Endothelial cell of umbilical vein (primary cell): ENCODE measurements around the gene PSAP. TPM values are rescaled to one million over a fixed set of nuclear protein-coding genes. Genes with fewer than 3 reads are reported as not detected.

Source experiments
- BruUV-seq: library from RNA; stranded (reverse); fragments of 400-500 nt; replicated peaks from 2 replicates; lab custom pipeline; 2021; lab: Mats Ljungman, UMichigan
- CTCF ChIA-PET: fragments of 300-600, 350-600 bp; sonication (Branson Sonifier 250); formaldehyde crosslinking; loops from one replicate; lab custom pipeline; 2021; ENCODE audit warnings: antibody characterized with exemption, inconsistent platforms; lab: Charles Lee
- POLR2A ChIA-PET: fragments of 300-600, 350-600 bp; sonication (Branson Sonifier 250); formaldehyde crosslinking; loops from one replicate; lab custom pipeline; 2021; ENCODE audit warnings: antibody characterized with exemption, inconsistent platforms; lab: Charles Lee
- DNase-seq: peaks from one replicate; pipeline ENCODE4 v3.0.0-alpha.2; 2011; ENCODE audit warnings: low read depth, low spot score
- FAIRE-seq: peaks from 2 replicates; lab custom pipeline; 2011; peaks lifted over from hg19 to GRCh38; lab: Jason Lieb, UNC
- H2AFZ ChIP-seq: 2 replicates; pipeline ENCODE4 v1.6.0; 2012; ENCODE audit warnings: low read depth, low read length, control low read depth, inconsistent platforms
- H3K27ac ChIP-seq: 2 replicates; pipeline ENCODE4 v1.5.1; 2011; ENCODE audit warnings: low read depth, mild to moderate bottlenecking, control low read depth, low read length, moderate library complexity; ENCODE audit not compliant: insufficient read depth
- H3K27me3 ChIP-seq, 2 experiments: 2 replicates each; pipeline versions ENCODE4 v1.6.0 to v1.6.1; 2011; ENCODE audit warnings: low read length in 2 of 2, mixed read lengths in 1 of 2; ENCODE audit not compliant: control insufficient read depth in 2 of 2, insufficient read depth in 2 of 2
- H3K36me3 ChIP-seq, 2 experiments: 2 replicates in 1 of 2; 3 replicates in 1 of 2; pipeline ENCODE4 v1.5.1; 2011; ENCODE audit warnings: low read length in 2 of 2, mild to moderate bottlenecking in 1 of 2, moderate library complexity in 1 of 2; ENCODE audit not compliant: control insufficient read depth in 2 of 2, insufficient read depth in 2 of 2; ENCODE audit errors: extremely low read depth in 1 of 2
- H3K4me1 ChIP-seq: 3 replicates; pipeline ENCODE4 v1.5.1; 2011; ENCODE audit warnings: mild to moderate bottlenecking, low read length; ENCODE audit not compliant: control insufficient read depth, insufficient read depth; ENCODE audit errors: extremely low read depth
- H3K4me2 ChIP-seq: 2 replicates; pipeline ENCODE4 v1.6.1; 2011; ENCODE audit warnings: low read length, control low read depth, mixed read lengths; ENCODE audit not compliant: insufficient read depth
- H3K4me3 ChIP-seq, 3 experiments: fragments of 200-600 bp in 1 of 3; sonication (generic), shearing (Covaris generic) in 1 of 3; replicated peaks in 1 of 3; 2 replicates each; pipeline ENCODE4 v1.5.1; 2011 to 2016; ENCODE audit warnings: control low read depth in 3 of 3, low read length in 3 of 3, mild to moderate bottlenecking in 2 of 3, inconsistent platforms in 1 of 3, low read depth in 1 of 3, moderate library complexity in 1 of 3; ENCODE audit not compliant: insufficient read depth in 1 of 3
- H3K79me2 ChIP-seq: 2 replicates; pipeline ENCODE4 v1.6.0; 2012; ENCODE audit warnings: low read length, inconsistent platforms; ENCODE audit not compliant: control insufficient read depth, insufficient read depth
- H3K9ac ChIP-seq: replicated peaks from 2 replicates; pipeline ENCODE3; 2011; ENCODE audit warnings: low read length, control low read depth; ENCODE audit not compliant: insufficient read depth; ENCODE audit errors: extremely low read depth
- H3K9me1 ChIP-seq: replicated peaks from 3 replicates; pipeline ENCODE4 v1.6.0; 2011; ENCODE audit warnings: mild to moderate bottlenecking, low read length; ENCODE audit not compliant: control insufficient read depth, insufficient read depth; ENCODE audit errors: extremely low read depth
- H3K9me3 ChIP-seq: replicated peaks from 2 replicates; pipeline ENCODE4 v1.5.1; 2012; ENCODE audit warnings: low read length, inconsistent platforms; ENCODE audit not compliant: control insufficient read depth, insufficient read depth
- H4K20me1 ChIP-seq: replicated peaks from 2 replicates; pipeline ENCODE3; 2011; ENCODE audit warnings: mild to moderate bottlenecking, low read length; ENCODE audit not compliant: control insufficient read depth, insufficient read depth; ENCODE audit errors: extremely low read depth
- CTCF ChIP-seq, 2 donors: IDR thresholded peaks; 1 replicate in 1 of 2; 2 replicates in 1 of 2; pipeline ENCODE4 v1.5.1; 2011; ENCODE audit warnings: low read length in 2 of 2, mild to moderate bottlenecking in 2 of 2, moderate library complexity in 2 of 2, control low read depth in 1 of 2, inconsistent platforms in 1 of 2, low read depth in 1 of 2; ENCODE audit not compliant: insufficient read depth in 1 of 2; ENCODE audit errors: extremely low read depth in 1 of 2
- EZH2 ChIP-seq: IDR thresholded peaks from 2 replicates; pipeline ENCODE4 v1.6.1; 2012; ENCODE audit warnings: borderline replicate concordance, low read depth, mild to moderate bottlenecking, moderate library complexity, low read length, inconsistent platforms; ENCODE audit not compliant: severe bottlenecking
- FOS ChIP-seq: IDR thresholded peaks from 2 replicates; pipeline ENCODE4 v1.6.1; 2011; ENCODE audit warnings: mild to moderate bottlenecking, low read length, moderate library complexity, borderline replicate concordance; ENCODE audit not compliant: insufficient read depth
- GATA2 ChIP-seq: IDR thresholded peaks from 2 replicates; pipeline ENCODE4 v1.7.0; 2011; ENCODE audit warnings: low read depth, mild to moderate bottlenecking, moderate library complexity, mixed read lengths, low read length; ENCODE audit not compliant: insufficient read length, insufficient read depth
- JUN ChIP-seq: IDR thresholded peaks from 2 replicates; pipeline ENCODE4 v1.6.1; 2011; ENCODE audit warnings: borderline replicate concordance, low read depth; ENCODE audit not compliant: insufficient read length, insufficient read depth
- MAX ChIP-seq: IDR thresholded peaks from 2 replicates; pipeline ENCODE4 v1.6.1; 2011; ENCODE audit not compliant: insufficient read depth, insufficient read length
- MYC ChIP-seq: IDR thresholded peaks from one replicate; pipeline ENCODE4 v1.6.1; 2011; ENCODE audit warnings: mild to moderate bottlenecking, low read depth, low read length
- POLR2A ChIP-seq: IDR thresholded peaks from 2 replicates; pipeline ENCODE4 v1.6.1; 2012; ENCODE audit warnings: low read depth, mild to moderate bottlenecking, control low read depth, low read length
- POLR2AphosphoS5 ChIP-seq: IDR thresholded peaks from 2 replicates; pipeline ENCODE4 v1.6.1; 2012; ENCODE audit warnings: low read depth, mild to moderate bottlenecking, control low read depth, low read length, moderate library complexity; ENCODE audit not compliant: insufficient read depth
- dilution Hi-C: fragments of 300-500 bp; cut with MboI; formaldehyde crosslinking; loops from one replicate; pipeline ENCODE4 v1.15.0; 2019; ENCODE audit warnings: low sequenced_read_pairs; ENCODE audit not compliant: extremely low pct_ligation_motif_present
- intact Hi-C: fragments of 100-400 bp; cut with micrococcal nuclease; formaldehyde crosslinking; loops from one replicate; pipeline ENCODE4 v1.10.0; 2022
- polyA plus RNA-seq, 4 experiments: library from polyadenylated mRNA; depleted of rRNA in 3 of 4; stranded (reverse) in 3 of 4; unstranded in 1 of 4; fragments of >200 nt; gene quantifications; 2 replicates each; pipeline versions ENCODE4 v1.2.1 to v1.2.3, GENCODE V29; 2011 to 2012; ENCODE audit warnings: missing spikeins in 1 of 4
- total RNA-seq: library from RNA; stranded (reverse); gene quantifications from 2 replicates; pipeline ENCODE4 v1.2.3, GENCODE V29; 2021

The PSAP gene
- total and polyA plus RNA-seq, 2 donors (not counting 3 experiments of a cell fraction or from before 2014, with no cell fraction given) = 644 to 1,476 TPM

- BruUV-seq = no TSS peak
- POLR2A ChIA-PET = no interaction called here
- Histone ChIP-seq H3K27me3 (no peaks in the 10 kb centered on the region), H3K4me2 (no peak overlapping the region), H3K9me3 (no peaks in the 10 kb centered on the region), H3K79me2 (no peaks in the 10 kb centered on the region), H4K20me1 (no peaks in the 10 kb centered on the region), H3K4me3 (no peak overlapping the region), H3K9ac (no peak overlapping the region), H3K4me1 (no peaks in the 10 kb centered on the region), H2AFZ (no peak overlapping the region), H3K27ac (no peak overlapping the region), H3K9me1 (no peaks in the 10 kb centered on the region), H3K36me3 (no peaks in the 10 kb centered on the region)
- TF ChIP-seq FOS = no peak
- TF ChIP-seq GATA2 = no peak
- TF ChIP-seq EZH2 = no peak
- no peak for TF ChIP-seq MYC
- TF ChIP-seq CTCF (IDR thresholded peaks at IDR 0.05; ENCODE audit: extremely low read depth in 1 of 2, insufficient read depth in 1 of 2, low read depth in 1 of 2, low read length in 2 of 2) = no peak
- no peak for TF ChIP-seq POLR2AphosphoS5
- TF ChIP-seq POLR2A = no peak
- no peak for TF ChIP-seq JUN
- no peak for TF ChIP-seq MAX
- no peak for FAIRE-seq
- DNase-seq = no peak
- intact Hi-C loops = no loop called here
- CTCF ChIA-PET = interaction anchor here (0.9 to 3.5 kb wide), 3 partner anchors 10 to 76 kb away, joined by 3 to 21 read pairs (median 4); partner anchors contain the start of gene VSIR
- dilution Hi-C loops = no loop called here
Observed at GRCh38 chr10:71783917-71784678, 67.0 kb downstream of the PSAP start.
